ENCODE results near the gene CCDC24.

Gene CCDC24

DNA sequence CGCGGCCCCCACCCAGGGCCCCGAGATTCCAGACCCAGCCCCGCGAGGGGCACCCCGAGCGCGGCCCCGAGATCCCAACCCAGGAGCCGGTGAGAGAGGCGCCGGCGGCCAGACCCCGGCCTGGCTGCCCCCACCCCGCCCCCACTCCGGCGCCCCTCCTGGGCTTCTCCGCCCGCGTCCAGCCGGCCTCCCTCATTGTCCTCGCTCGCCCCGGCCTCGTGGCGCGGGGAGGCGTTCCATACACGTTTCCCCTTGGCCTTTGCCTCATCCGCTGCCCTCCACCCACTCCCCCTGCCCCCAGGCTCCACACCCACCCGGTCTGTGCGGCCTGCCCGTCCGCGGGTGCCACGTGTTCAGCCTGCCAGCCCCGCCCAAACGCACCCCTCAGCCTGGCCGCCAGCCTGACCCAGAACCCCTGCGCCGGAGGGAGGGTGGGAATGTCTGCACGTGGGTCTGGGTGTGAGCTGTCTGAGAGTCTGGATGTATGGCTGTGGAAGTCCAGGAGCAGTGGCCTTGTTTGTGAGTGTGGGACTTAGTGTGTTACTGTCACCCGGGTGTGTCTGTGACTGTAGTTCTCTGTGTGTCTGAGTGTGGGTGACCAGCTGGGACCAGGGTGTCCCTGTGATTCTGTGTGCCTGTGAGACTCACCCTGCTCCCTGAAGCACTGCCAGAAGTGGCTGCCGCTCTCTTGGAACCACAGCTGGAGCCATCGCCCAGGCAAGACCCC, 11.7 kb upstream of the CCDC24 start:
- Histone ChIP-seq H3K9me2 (ENCODE audit: low read depth, low read length) (no peaks in the 10 kb centered on the region), H3K9ac (ENCODE audit: low read length) (peak overlapping the region; percentile 37; the same call in 1 of the 2 replicates), H3K27me3 (ENCODE audit: insufficient read depth, low read length) (0 out of 2 replicates have a peak, but pooled peaks cover 8% of the 10 kb centered on the region), H3K79me2 (ENCODE audit: insufficient read depth, low read length) (no peaks in the 10 kb centered on the region), H3K36me3 (ENCODE audit: insufficient read depth, low read length) (peaks cover 31% of the 10 kb centered on the region), H3K4me2 (ENCODE audit: low read length) (peak overlapping the region; percentile 52), H3K27ac (ENCODE audit: low read depth, low read length, poor library complexity, severe bottlenecking) (no peak overlapping the region), H2AFZ (ENCODE audit: low read length) (no peak overlapping the region), H4K20me1 (ENCODE audit: insufficient read depth, low read length) (no peaks in the 10 kb centered on the region), H3K4me1 (ENCODE audit: insufficient read depth, low read length, severe bottlenecking) (peaks cover 32% of the 10 kb centered on the region), H3K9me3 (ENCODE audit: low read length) (no peaks in the 10 kb centered on the region), H3F3A (ENCODE audit: insufficient read depth, low read length) (peaks cover 4% of the 10 kb centered on the region; the same call in 1 of the 2 replicates), H3K4me3 (ENCODE audit: low read depth, low read length, poor library complexity, severe bottlenecking) (peak overlapping the region; percentile 56)
- TF ChIP-seq EZH2 (IDR thresholded peaks at IDR 0.05; ENCODE audit: borderline replicate concordance, low read length) (no peak), CTCF (IDR thresholded peaks at IDR 0.05; ENCODE audit: low read length) (no peak)

DNA sequence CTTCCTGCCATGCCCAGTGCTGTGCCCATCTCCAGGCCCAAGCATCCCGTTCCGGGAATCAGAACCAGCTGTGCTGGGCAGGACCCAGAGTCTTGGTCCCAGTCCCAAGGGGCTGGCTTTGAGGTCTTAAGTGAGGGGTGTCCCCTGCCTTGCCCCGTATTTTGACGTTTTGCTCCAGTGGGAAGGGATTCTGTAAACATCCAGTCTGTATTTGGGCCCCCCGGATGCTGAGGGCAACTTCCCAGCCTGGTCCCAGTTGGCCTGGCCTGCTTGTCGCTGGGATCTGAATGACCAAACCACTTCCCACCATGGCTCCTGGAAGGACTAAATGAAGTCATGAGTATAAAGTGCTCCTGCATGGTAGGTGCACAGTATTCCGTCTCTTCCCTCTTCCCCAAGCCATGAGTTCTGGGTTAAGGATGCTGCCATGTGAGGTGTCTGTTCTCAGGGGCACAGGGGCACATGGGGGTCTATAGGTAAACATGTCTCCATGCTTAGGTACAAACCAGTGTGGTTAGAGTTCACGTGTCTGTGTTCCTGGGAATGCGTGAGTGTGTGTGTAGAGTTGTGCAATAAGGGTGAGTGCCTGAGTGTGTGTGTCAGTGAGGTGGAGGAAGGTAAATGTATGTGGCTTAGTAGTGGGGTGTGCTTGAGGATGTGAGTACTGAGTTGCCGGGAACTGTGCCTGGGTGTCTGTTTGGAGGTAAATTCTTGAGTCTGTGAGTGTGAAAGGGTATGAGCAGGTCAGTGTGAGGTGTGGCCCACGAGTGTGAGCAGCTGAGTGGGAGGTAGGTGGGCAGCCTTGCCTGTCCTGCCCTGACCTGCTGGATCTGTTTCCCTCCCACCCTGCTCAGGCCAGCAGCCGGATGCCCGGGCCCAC, 10.9 kb upstream of the CCDC24 start:
- peaks cover 32% of the 10 kb centered on the region for H3K4me1 ChIP-seq (ENCODE audit: insufficient read depth, low read length, severe bottlenecking)
- no peaks in the 10 kb centered on the region for H3K79me2 ChIP-seq (ENCODE audit: insufficient read depth, low read length)
- H4K20me1 ChIP-seq (ENCODE audit: insufficient read depth, low read length) = no peaks in the 10 kb centered on the region

DNA sequence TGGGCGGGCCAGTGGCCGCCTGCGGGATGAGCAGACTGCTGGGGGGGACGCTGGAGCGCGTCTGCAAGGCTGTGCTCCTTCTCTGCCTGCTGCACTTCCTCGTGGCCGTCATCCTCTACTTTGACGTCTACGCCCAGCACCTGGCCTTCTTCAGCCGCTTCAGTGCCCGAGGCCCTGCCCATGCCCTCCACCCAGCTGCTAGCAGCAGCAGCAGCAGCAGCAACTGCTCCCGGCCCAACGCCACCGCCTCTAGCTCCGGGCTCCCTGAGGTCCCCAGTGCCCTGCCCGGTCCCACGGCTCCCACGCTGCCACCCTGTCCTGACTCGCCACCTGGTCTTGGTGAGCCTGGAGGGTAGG, 10.3 kb upstream of the CCDC24 start:
- Histone ChIP-seq H4K20me1 (ENCODE audit: insufficient read depth, low read length) (no peaks in the 10 kb centered on the region), H3K4me1 (ENCODE audit: insufficient read depth, low read length, severe bottlenecking) (peaks cover 26% of the 10 kb centered on the region), H3K9me2 (ENCODE audit: low read depth, low read length) (no peaks in the 10 kb centered on the region), H3K27ac (ENCODE audit: low read depth, low read length, poor library complexity, severe bottlenecking) (no peak overlapping the region), H3K4me3 (ENCODE audit: low read depth, low read length, poor library complexity, severe bottlenecking) (no peak overlapping the region), H3K9me3 (ENCODE audit: low read length) (no peaks in the 10 kb centered on the region), H2AFZ (ENCODE audit: low read length) (no peak overlapping the region), H3K4me2 (ENCODE audit: low read length) (no peak overlapping the region), H3K79me2 (ENCODE audit: insufficient read depth, low read length) (no peaks in the 10 kb centered on the region), H3K9ac (ENCODE audit: low read length) (no peak overlapping the region), H3K36me3 (ENCODE audit: insufficient read depth, low read length) (peaks cover 26% of the 10 kb centered on the region), H3F3A (ENCODE audit: insufficient read depth, low read length) (peaks cover 4% of the 10 kb centered on the region; the same call in 1 of the 2 replicates), H3K27me3 (ENCODE audit: insufficient read depth, low read length) (0 out of 2 replicates have a peak, but pooled peaks cover 8% of the 10 kb centered on the region)
- no peak for TF ChIP-seq CTCF (IDR thresholded peaks at IDR 0.05; ENCODE audit: low read length)
- no peak for TF ChIP-seq EZH2 (IDR thresholded peaks at IDR 0.05; ENCODE audit: borderline replicate concordance, low read length)

More for the DNA sequence above, 10.9 kb upstream of the CCDC24 start:
- peak overlapping the region; percentile 56 for H3K4me3 ChIP-seq (ENCODE audit: low read depth, low read length, poor library complexity, severe bottlenecking)
- H3K27me3 ChIP-seq (ENCODE audit: insufficient read depth, low read length) = 0 out of 2 replicates have a peak, but pooled peaks cover 8% of the 10 kb centered on the region
- TF ChIP-seq CTCF (IDR thresholded peaks at IDR 0.05; ENCODE audit: low read length) (no peak), EZH2 (IDR thresholded peaks at IDR 0.05; ENCODE audit: borderline replicate concordance, low read length) (no peak)
- no peaks in the 10 kb centered on the region for H3K9me3 ChIP-seq (ENCODE audit: low read length)
- H3K36me3 ChIP-seq (ENCODE audit: insufficient read depth, low read length) = peaks cover 31% of the 10 kb centered on the region
- H3K9ac ChIP-seq (ENCODE audit: low read length) = no peak overlapping the region; the same call in 1 of the 2 replicates
- no peak overlapping the region for H3K27ac ChIP-seq (ENCODE audit: low read depth, low read length, poor library complexity, severe bottlenecking)
- peak overlapping the region; percentile 52; the same call in 1 of the 2 replicates for H3K4me2 ChIP-seq (ENCODE audit: low read length)
- H2AFZ ChIP-seq (ENCODE audit: low read length) = no peak overlapping the region
- H3K9me2 ChIP-seq (ENCODE audit: low read depth, low read length) = no peaks in the 10 kb centered on the region
- peaks cover 4% of the 10 kb centered on the region; the same call in 1 of the 2 replicates for H3F3A ChIP-seq (ENCODE audit: insufficient read depth, low read length)
